Measurements from ENCODE around the gene TEX30.

GRCh38 chr13:102718746-102719145 is 54.8 kb downstream of the TEX30 start:
- TF ChIP-seq, protein P1, sequence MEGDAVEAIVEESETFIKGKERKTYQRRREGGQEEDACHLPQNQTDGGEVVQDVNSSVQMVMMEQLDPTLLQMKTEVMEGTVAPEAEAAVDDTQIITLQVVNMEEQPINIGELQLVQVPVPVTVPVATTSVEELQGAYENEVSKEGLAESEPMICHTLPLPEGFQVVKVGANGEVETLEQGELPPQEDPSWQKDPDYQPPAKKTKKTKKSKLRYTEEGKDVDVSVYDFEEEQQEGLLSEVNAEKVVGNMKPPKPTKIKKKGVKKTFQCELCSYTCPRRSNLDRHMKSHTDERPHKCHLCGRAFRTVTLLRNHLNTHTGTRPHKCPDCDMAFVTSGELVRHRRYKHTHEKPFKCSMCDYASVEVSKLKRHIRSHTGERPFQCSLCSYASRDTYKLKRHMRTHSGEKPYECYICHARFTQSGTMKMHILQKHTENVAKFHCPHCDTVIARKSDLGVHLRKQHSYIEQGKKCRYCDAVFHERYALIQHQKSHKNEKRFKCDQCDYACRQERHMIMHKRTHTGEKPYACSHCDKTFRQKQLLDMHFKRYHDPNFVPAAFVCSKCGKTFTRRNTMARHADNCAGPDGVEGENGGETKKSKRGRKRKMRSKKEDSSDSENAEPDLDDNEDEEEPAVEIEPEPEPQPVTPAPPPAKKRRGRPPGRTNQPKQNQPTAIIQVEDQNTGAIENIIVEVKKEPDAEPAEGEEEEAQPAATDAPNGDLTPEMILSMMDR (IDR thresholded peaks at IDR 0.05) = no peak
- TF ChIP-seq POLR2A (IDR thresholded peaks at IDR 0.05) = no peak

Measured in vagina (tissue), 2 donors.